SK-N-SH (cell line): Measurements from ENCODE around the gene RGS14. TPM values are rescaled to one million over a fixed set of nuclear protein-coding genes. Genes with fewer than 3 reads are reported as not detected.
A peak's percentile ranks its signal among the peaks of the same experiment; 100 is the strongest.

Experiments
- CTCF ChIA-PET: fragments of 300-600, 350-600 bp; formaldehyde crosslinking; extraction: SDS; loops from one replicate; lab custom pipeline; 2021; lab: Yijun Ruan, JAX
- POLR2A ChIA-PET: fragments of 350-600 bp; sonication (Branson Sonifier 250); formaldehyde crosslinking; extraction: SDS; loops from one replicate; lab custom pipeline; 2020; ENCODE audit warnings: antibody characterized with exemption, inconsistent platforms; lab: Yijun Ruan, JAX
- DNase-seq: peaks from one replicate; pipeline ENCODE4 v3.0.0; 2012
- H2AFZ ChIP-seq: fragments of 200-600 bp; sonication (generic); 2 replicates; pipeline ENCODE4 v1.8.1; 2016; ENCODE audit warnings: antibody characterized with exemption, mild to moderate bottlenecking, low read depth
- H3F3A ChIP-seq: fragments of 200-600 bp; sonication (generic); replicated peaks from 2 replicates; pipeline ENCODE3; 2016; ENCODE audit warnings: antibody characterized with exemption, mild to moderate bottlenecking; ENCODE audit not compliant: insufficient read depth
- H3K27ac ChIP-seq, 2 experiments: fragments of 200-500 bp in 1 of 2; fragments of 200-600 bp in 1 of 2; sonication (Bioruptor generic) in 1 of 2; sonication (generic), shearing (Covaris generic) in 1 of 2; 2 replicates each; pipeline versions ENCODE4 v1.5.1 to v1.6.1; 2014 to 2016; ENCODE audit warnings: low read depth in 2 of 2, inconsistent platforms in 1 of 2, low read length in 1 of 2, mild to moderate bottlenecking in 1 of 2, mixed read lengths in 1 of 2
- H3K27me3 ChIP-seq: fragments of 200-600 bp; sonication (generic), shearing (Covaris generic); 2 replicates; pipeline ENCODE4 v1.6.1; 2016; ENCODE audit warnings: mixed run types; ENCODE audit not compliant: insufficient read depth
- H3K36me3 ChIP-seq, 2 experiments: fragments of 200-500 bp in 1 of 2; fragments of 200-600 bp in 1 of 2; sonication (Bioruptor generic) in 1 of 2; sonication (generic) in 1 of 2; replicated peaks in 1 of 2; 2 replicates each; pipeline versions ENCODE3 to v1.5.1; 2014 to 2016; ENCODE audit warnings: low read length in 1 of 2, mild to moderate bottlenecking in 1 of 2; ENCODE audit not compliant: insufficient read depth in 2 of 2, control insufficient read depth in 1 of 2
- H3K4me1 ChIP-seq, 2 experiments: fragments of 200-500 bp in 1 of 2; fragments of 200-600 bp in 1 of 2; sonication (Bioruptor generic) in 1 of 2; sonication (generic), shearing (Covaris generic) in 1 of 2; 2 replicates each; pipeline versions ENCODE4 v1.5.1 to v1.6.1; 2014 to 2016; ENCODE audit warnings: low read depth in 1 of 2, low read length in 1 of 2, mixed run types in 1 of 2; ENCODE audit not compliant: insufficient read depth in 2 of 2, control insufficient read depth in 1 of 2
- H3K4me2 ChIP-seq: fragments of 200-600 bp; sonication (generic), shearing (Covaris generic); 2 replicates; pipeline ENCODE4 v1.6.1; 2017; ENCODE audit warnings: mixed run types
- H3K4me3 ChIP-seq, 2 experiments: fragments of 200-500 bp in 1 of 2; fragments of 200-600 bp in 1 of 2; sonication (Bioruptor generic) in 1 of 2; sonication (generic), shearing (Covaris generic) in 1 of 2; 2 replicates each; pipeline versions ENCODE4 v1.5.1 to v1.8.1; 2014 to 2016; ENCODE audit warnings: low read depth in 2 of 2, inconsistent platforms in 1 of 2, low read length in 1 of 2, mild to moderate bottlenecking in 1 of 2, mixed read lengths in 1 of 2, moderate library complexity in 1 of 2
- H3K79me2 ChIP-seq: fragments of 200-600 bp; sonication (generic); 2 replicates; pipeline ENCODE4 v1.8.1; 2017; ENCODE audit warnings: mild to moderate bottlenecking; ENCODE audit not compliant: insufficient read depth
- H3K9ac ChIP-seq: fragments of 200-600 bp; sonication (generic); 2 replicates; pipeline ENCODE4 v1.6.1; 2017; ENCODE audit warnings: mixed run types
- H3K9me2 ChIP-seq: fragments of 200-600 bp; sonication (generic); 2 replicates; pipeline ENCODE4 v1.6.1; 2017; ENCODE audit warnings: mixed run types
- H3K9me3 ChIP-seq: fragments of 200-600 bp; sonication (generic); 2 replicates; pipeline ENCODE4 v1.6.1; 2017; ENCODE audit warnings: mixed run types, mild to moderate bottlenecking, moderate library complexity
- H4K20me1 ChIP-seq: fragments of 200-600 bp; sonication (generic); 2 replicates; pipeline ENCODE4 v1.6.1; 2017; ENCODE audit warnings: mild to moderate bottlenecking, mixed run types; ENCODE audit not compliant: insufficient read depth
- CTCF ChIP-seq: fragments of 200-600 bp; sonication (generic); IDR thresholded peaks from 2 replicates; pipeline ENCODE4 v1.6.1; 2017; ENCODE audit warnings: antibody characterized with exemption, mild to moderate bottlenecking, moderate library complexity
- EP300 ChIP-seq, 2 experiments: IDR thresholded peaks; 2 replicates each; pipeline versions ENCODE4 v1.4.0 to v1.6.1; 2012; ENCODE audit warnings: borderline replicate concordance in 1 of 2, low read depth in 1 of 2, low read length in 1 of 2
- GABPA ChIP-seq: IDR thresholded peaks from 2 replicates; pipeline ENCODE4 v1.4.0; 2012; ENCODE audit warnings: low read depth, mild to moderate bottlenecking
- MEF2A ChIP-seq: IDR thresholded peaks from 2 replicates; pipeline ENCODE4 v1.4.0; 2012; ENCODE audit warnings: low read depth, borderline replicate concordance
- MXI1 ChIP-seq: IDR thresholded peaks from 2 replicates; pipeline ENCODE4 v1.6.1; 2012; ENCODE audit warnings: mild to moderate bottlenecking, low read depth, low read length, improper control_type of control experiment
- SMC3 ChIP-seq: IDR thresholded peaks from 2 replicates; pipeline ENCODE4 v1.6.1; 2012; ENCODE audit warnings: low read depth, low read length, improper control_type of control experiment
- USF1 ChIP-seq: IDR thresholded peaks from 2 replicates; pipeline ENCODE4 v1.4.0; 2012; ENCODE audit warnings: low read depth, borderline replicate concordance
- ZBTB33 ChIP-seq: IDR thresholded peaks from 2 replicates; pipeline ENCODE4 v1.4.0; 2012; ENCODE audit warnings: low read depth, borderline replicate concordance
- WGBS: methylation state at CpG from one replicate; pipeline ENCODE4 v1.1.6; 2017; ENCODE audit warnings: low lambda C conversion rate; 5-methylcytosine and 5-hydroxymethylcytosine counted together
- polyA plus RNA-seq, 3 experiments: library from polyadenylated mRNA; depleted of rRNA; stranded (reverse); fragments of >200 nt; gene quantifications; 2 replicates each; pipeline ENCODE4 v1.2.3, GENCODE V29; 2012
- TF ChIP-seq, protein P1 (sequence below): IDR thresholded peaks from 2 replicates; pipeline ENCODE4 v1.4.0; 2012; ENCODE audit warnings: low read depth

The RGS14 gene
- polyA plus RNA-seq, 1 of the 3 experiments (the other 2 are of a cell fraction): 26.5 TPM

- no peaks in the 10 kb centered on the region for H3K9me3 ChIP-seq
- no peak for DNase-seq
- no peaks in the 10 kb centered on the region for H3K27me3 ChIP-seq
- H3K9ac ChIP-seq: peak overlapping the region; percentile 29; the same call in 1 of the 2 replicates
- peak overlapping the region in 1 of 2 experiments; percentile 62; a peak in 2 of 4 replicates for H3K27ac ChIP-seq
- H3K9me2 ChIP-seq: no peaks in the 10 kb centered on the region
- H3K4me3 ChIP-seq: peak overlapping the region; percentile 48 to 50
- no peaks in the 10 kb centered on the region for H3K36me3 ChIP-seq
- no peaks in the 10 kb centered on the region for H4K20me1 ChIP-seq
- TF ChIP-seq MEF2A: no peak
- TF ChIP-seq GABPA: no peak
- no peak for TF ChIP-seq MXI1
- no peak for TF ChIP-seq SMC3
- TF ChIP-seq, protein P1, sequence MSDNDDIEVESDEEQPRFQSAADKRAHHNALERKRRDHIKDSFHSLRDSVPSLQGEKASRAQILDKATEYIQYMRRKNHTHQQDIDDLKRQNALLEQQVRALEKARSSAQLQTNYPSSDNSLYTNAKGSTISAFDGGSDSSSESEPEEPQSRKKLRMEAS: peak; percentile 94
- TF ChIP-seq ZBTB33: no peak
- TF ChIP-seq CTCF: 0 out of 2 replicates have a peak, but pooled peaks have one; percentile 12
- H3F3A ChIP-seq: peaks cover 15% of the 10 kb centered on the region
- H3K4me2 ChIP-seq: peak overlapping the region; percentile 80
- peaks cover 11 to 46% of the 10 kb centered on the region in 2 experiments for H3K4me1 ChIP-seq
- H2AFZ ChIP-seq: peak overlapping the region; percentile 89; the same call in 1 of the 2 replicates
- no peaks in the 10 kb centered on the region for H3K79me2 ChIP-seq
- ChIA-PET CTCF (interaction anchor here (0.7 to 5.9 kb wide), 12 partner anchors 14 to 134 kb away, joined by 3 to 58 read pairs (median 8); partner anchors contain the start of genes F12, LMAN2 and SLC34A1), POLR2A (interaction anchor here (1.0 to 2.1 kb wide), 3 partner anchors 16 to 186 kb away, joined by 3 to 18 read pairs (median 4); partner anchors contain the start of gene LMAN2)
- WGBS: 34% methylated on average over 19 of the region's 46 CpGs
Measured at GRCh38 chr5:177367323-177367848, 9.7 kb downstream of the RGS14 start.

DNA sequence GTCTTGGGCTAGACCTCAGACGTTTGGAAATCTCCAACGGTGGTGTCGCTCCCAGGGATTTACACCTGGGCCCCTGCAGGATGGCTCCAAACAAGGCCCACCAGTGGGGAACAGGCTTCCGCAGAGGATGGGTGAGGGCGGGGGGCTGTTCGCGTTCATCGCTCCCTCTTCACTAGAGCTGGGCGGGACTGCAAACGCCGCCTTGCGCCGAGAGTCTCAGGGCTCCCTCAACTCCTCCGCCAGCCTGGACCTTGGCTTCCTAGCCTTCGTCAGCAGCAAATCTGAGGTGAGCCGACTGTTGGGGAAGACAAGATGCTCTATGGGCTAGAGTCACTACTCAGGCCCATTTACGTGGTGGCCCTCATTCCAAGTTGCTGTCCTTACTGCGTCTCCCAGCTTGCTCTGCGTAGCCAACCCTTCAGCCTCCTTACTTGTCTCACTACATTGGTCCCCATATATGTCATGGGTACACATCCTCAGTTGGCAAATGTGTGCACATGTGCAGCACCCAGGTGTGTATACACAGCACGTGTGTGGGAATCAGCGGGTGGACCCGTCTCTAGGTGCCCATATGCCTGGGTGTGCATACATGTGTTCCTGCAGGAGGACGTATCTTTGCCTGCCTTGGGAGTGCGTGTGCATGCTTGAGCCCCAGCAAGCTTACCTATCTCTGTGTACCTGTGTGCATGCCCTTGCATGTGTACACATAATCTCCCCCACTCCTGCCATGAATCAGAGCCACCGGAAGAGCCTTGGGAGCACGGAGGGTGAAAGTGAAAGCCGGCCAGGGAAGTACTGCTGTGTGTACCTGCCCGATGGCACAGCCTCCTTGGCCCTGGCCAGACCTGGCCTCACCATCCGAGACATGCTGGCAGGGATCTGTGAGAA is 10.5 kb downstream of the RGS14 start:
- TF ChIP-seq, protein P1: no peak
- TF ChIP-seq EP300 (IDR thresholded peaks at IDR 0.05; ENCODE audit: borderline replicate concordance in 1 of 2, low read depth in 1 of 2, low read length in 1 of 2) (no peak), USF1 (no peak)
- Histone ChIP-seq H4K20me1 (no peaks in the 10 kb centered on the region), H3K27me3 (no peaks in the 10 kb centered on the region), H3K9ac (no peak overlapping the region), H3K79me2 (no peaks in the 10 kb centered on the region), H3K4me3 (peak overlapping the region in 1 of 2 experiments; percentile 50; a peak in 3 of 4 replicates), H2AFZ (no peak overlapping the region), H3K4me1 (peaks cover 11 to 44% of the 10 kb centered on the region in 2 experiments), H3K4me2 (peak overlapping the region; percentile 80), H3F3A (peaks cover 15% of the 10 kb centered on the region), H3K9me3 (no peaks in the 10 kb centered on the region), H3K36me3 (no peaks in the 10 kb centered on the region), H3K9me2 (no peaks in the 10 kb centered on the region), H3K27ac (no peak overlapping the region)
- DNase-seq: no peak
- CTCF ChIA-PET: interaction anchor here (0.5 to 5.9 kb wide), 21 partner anchors 9 to 138 kb away, joined by 3 to 58 read pairs (median 4); partner anchors contain the start of gene SLC34A1
- 90% methylated on average over 10 of the region's 29 CpGs for WGBS
- POLR2A ChIA-PET: no interaction called here
